ENCODE measurements around the gene OLIG3. TPM values are rescaled to one million over a fixed set of nuclear protein-coding genes. Genes with fewer than 3 reads are reported as not detected.

Gene OLIG3
- total RNA-seq: not detected in 2 replicates

DNA sequence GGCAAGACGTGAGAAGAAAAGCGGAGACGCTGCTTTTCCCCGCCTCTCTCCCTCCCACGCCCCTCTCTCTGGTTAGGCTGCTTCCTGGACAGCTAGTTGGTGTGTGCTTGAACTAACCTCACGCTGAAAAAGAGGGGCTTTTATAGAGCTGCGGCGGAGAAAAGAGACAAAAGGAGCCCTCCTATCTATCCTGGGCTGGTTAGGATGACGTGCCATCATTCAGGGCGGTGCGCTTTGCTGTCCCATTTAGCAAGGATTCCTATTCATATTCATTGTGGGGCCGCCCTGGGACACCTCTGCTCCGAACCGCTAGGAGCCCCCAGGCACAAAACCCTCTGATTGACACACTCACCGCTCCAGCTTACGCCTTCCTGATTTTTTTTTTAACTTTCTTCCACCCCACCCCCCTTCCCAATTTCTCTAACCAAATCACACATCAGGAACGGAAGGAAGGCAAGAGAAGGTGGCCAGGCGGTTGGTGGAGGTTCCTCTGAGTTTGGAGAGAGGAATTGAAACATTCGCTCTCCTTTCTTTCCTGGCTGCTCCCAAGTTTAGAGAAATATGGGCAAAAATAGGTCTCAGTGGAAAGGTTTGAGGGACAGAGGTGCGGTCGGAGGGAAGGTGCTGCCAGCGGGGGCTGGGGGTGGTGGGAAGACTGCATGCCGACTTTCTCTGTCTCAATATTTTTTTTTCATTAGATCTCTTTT lies at the start of gene OLIG3:
Gene OLIG3, minus strand, starts transcription at position 114 of the 707 bp plus-strand sequence. CDS start 224 bp downstream, outside the sequence.
- DNase-seq (ENCODE audit: low read depth in 2 of 2): no peak

DNA sequence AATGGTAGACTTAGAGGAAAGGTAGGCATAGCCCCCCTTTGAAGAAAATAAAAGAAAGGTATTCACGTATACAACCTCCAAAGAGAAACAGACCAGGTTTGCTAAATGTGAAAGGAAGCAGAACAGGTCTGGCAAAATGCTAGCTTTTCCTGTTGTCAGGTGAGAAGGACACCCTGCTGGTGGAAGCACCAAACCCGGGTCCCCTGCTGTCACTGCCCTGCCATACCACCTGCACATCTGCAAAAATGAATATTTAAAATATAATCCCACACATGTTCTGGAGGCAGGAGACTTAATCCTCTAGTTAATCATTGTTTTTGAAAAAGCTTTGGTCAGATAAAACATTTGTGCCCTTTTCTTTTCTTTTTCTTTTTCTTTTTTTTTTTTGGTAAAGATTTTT lies 48.9 kb upstream of the OLIG3 start:
- no peak for DNase-seq (ENCODE audit: low read depth in 2 of 2)

GRCh38 chr6:137542713-137543112 lies 48.5 kb upstream of the OLIG3 start:
- DNase-seq (ENCODE audit: low read depth in 2 of 2): no peak

DNA sequence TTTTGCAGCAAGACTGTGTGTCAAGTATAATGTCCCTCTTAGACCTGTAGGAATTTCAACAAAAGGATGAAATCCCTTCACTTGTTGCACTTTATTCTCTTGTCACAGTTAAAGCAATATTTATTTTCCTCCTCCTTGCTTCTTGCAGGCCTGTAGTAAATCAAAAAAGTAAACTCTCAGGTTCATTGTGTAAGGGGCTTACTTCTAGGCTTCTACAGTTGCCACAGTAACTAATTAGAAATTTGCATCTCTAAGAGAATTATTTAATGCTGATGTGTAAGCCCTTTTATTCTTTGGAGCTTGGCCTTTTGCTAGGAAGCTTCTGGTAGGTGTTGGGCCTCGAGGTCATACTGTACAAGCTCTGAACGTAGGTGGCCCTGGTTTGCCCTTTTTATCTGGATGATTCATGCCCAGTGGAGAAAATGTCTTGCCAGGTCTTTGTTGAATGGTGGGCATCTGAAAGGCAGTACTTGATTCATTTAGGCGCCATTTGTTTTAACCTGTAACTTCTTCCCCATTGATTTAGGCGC lies 47.4 kb upstream of the OLIG3 start:
- no peak for DNase-seq (ENCODE audit: low read depth in 2 of 2)

DNA sequence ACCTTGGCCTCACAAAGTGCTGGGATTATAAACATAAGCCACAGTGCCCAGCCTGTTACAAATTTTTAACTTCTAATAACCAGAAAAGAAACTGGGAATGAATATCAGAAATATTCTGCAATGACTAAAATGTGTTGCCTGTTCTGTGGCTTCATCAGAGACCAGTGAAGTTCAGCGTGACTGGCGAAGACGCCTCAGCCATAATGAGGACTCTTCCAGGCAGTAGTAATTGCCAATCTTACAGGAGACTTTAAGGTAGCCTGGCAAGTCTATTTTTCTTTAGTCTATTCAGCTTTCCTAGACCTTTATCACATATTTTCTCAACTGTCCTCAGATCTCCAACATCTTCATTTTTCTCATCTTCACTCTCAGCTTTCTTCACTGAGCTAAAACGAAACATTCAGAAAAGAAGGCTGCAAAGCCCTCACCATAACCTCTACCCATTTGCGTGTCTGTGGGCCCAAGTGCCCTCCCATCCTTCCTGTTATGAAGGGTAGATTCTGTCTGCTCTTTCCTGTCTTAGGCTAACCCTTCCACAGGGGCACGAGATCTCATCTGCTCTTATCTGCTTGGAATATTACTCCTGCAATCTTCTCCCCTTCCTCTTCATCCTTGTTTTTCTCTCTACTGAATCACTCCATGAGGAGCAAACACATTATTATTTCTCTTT lies 42.0 kb upstream of the OLIG3 start:
- DNase-seq (ENCODE audit: low read depth in 2 of 2): no peak

GRCh38 chr6:137531376-137532092 lies 37.3 kb upstream of the OLIG3 start:
- no peak for DNase-seq (ENCODE audit: low read depth in 2 of 2)

DNA sequence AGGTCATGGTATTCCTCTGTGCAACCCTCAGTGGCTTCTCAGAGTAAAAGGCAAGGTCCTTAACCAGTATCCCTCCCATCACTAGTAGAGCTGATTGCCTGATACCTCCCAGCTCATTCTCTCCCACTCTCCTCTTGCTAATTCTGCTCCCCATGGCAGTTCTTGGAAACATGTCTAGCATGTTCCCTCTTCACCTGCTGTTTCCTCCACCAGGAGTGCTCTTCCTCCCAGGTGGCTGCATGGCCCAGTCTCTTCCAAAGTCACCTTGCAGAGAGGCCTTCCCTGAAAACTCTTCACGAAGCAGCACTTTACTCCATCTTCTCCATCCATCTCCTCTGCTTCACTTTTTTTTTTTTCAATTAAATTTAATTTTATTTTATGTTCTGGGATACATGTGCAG lies 36.2 kb upstream of the OLIG3 start:
- no peak for DNase-seq (ENCODE audit: low read depth in 2 of 2)

DNA sequence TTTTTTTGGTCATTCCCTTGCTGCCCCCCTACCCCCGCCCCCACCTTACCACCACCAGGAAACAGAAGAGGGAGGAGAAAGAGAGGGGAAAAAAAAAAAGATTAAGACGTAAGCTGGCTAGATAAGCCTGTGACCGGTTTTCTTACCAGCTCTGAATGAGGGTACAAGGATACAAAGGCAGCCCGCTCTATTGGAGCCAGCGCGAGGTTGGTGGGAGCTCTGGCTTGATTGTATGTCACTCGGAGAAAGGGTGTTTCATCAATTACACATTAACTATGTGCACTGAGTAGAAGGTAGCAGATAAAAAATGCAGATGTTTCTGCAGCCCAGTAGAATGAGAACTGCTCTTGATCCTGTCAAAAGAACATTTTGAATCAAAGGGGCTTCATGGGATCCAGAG lies 28.6 kb upstream of the OLIG3 start:
- DNase-seq (ENCODE audit: low read depth in 2 of 2): no peak

DNA sequence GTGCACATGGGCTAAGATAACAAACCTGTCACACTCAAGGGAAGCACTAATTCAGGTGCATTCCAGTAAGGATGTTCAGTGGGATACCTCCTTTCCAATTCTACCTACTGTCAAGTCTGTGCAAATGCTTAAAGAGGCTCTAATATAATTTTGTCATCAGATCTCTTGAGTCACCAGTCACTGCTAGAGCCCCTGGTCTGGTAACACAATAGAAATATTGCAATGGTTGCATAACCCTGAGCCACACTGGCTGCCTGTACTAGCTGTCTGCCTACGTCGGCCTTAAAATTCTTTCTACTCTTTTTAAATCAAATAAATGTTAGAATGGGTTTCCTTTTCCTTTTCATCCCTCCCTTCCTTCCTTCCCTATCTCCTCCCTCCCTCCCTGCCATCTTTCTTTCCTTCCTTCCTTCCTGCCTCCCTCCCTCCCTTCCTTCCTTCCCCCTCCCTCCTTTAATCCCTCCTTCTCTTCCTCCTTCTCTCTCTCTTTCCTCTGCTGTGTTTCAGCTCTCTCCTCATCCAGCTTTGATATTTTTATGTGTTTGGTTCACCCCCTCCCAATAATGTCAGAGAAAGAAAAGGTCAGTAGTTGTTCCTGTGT lies 28.1 kb upstream of the OLIG3 start:
- no peak for DNase-seq (ENCODE audit: low read depth in 2 of 2)

DNA sequence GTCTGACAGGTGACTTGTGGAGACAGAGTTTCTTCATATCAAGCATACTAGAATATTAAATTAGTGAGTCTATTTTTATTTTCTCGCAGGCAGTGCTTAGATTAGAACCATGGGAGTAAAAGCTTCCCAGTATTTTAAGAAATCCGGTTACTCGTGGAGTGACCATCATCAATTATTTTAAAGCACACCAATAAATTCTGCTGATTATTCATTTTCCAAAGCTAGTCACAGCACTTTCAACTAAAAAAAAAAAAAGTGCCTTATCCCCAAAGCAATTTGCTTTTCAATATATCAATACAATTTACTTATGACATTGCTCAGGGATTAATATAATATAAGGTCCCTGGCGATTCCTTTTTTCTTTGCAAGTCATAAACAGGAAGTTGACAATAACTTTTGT lies 26.3 kb upstream of the OLIG3 start:
- no peak for DNase-seq (ENCODE audit: low read depth in 2 of 2)

GRCh38 chr6:137519629-137520176 lies 25.5 kb upstream of the OLIG3 start:
- DNase-seq (ENCODE audit: low read depth in 2 of 2): no peak

DNA sequence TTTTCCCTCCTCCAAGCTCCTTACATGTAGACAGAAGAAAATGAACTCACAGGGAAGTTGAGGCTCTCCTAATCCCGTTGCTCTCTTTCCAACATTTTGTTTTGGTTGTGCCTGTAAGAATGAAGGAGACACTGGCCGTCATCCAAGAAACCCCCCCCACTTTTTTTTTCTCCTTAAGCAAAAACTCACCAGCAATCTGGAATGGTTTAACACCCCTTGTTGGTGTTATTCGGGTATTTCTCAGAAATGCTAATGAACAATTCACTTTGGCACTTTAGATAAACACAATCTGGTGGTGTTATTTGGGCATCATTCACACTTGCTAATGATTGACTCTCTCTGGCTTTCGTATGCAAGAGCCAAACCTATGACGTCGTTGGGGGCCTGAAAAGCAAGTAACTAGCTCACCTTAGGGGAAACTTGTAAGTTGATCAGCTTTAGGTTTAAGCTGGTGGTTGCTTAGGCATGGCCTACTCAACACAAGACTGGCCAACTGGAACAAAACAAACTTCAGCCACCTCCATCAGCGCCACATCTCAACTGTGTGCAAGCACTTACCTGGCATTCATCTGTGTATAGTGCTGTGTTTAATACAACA lies 24.3 kb upstream of the OLIG3 start:
- no peak for DNase-seq (ENCODE audit: low read depth in 2 of 2)

- no peak for DNase-seq (ENCODE audit: low read depth in 2 of 2)
Observed at GRCh38 chr6:137514418-137514817, 20.2 kb upstream of the OLIG3 start.

DNA sequence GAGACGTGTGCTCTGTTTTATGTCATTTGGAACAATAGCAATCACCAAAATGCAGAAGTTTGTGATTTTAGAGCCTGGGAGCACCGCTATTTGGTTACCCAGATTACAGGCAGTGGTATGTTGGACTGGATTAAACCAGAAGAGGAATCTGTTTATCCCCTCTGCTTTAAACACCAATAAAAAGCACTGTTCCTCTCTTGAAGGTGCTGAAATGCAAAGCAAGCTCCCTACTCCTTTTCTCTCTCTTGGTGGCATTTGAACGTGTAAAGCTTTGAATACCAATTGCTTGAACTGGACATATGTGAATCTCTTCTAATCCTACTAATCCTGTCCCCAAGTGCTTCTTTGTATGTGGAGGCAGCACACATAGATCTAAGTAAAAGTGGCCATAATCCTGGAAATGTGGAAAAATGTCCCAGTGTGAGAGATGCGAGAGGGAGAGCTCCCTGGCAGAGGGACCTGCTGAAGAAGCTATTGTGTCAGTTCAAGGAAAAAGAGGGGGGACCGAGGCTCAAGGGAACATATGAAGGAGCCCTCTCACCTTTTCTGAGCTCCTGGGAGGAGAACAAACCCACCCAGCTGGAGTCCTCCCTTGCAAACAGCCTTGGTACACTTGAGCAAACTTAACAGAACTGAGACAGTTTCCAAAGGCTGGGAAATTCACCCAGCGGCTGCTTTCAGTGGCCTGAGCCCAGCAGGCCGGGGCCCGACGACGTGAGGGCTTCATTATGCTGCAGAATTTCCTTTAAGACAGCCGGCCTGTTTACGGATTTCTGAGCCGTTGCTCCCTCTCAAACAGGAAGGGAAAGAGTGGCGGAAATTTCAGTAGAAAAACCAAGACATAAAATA lies 18.8 kb upstream of the OLIG3 start:
- DNase-seq (ENCODE audit: low read depth in 2 of 2): no peak

GRCh38 chr6:137510923-137511322 lies 16.7 kb upstream of the OLIG3 start:
- no peak for DNase-seq (ENCODE audit: low read depth in 2 of 2)

DNA sequence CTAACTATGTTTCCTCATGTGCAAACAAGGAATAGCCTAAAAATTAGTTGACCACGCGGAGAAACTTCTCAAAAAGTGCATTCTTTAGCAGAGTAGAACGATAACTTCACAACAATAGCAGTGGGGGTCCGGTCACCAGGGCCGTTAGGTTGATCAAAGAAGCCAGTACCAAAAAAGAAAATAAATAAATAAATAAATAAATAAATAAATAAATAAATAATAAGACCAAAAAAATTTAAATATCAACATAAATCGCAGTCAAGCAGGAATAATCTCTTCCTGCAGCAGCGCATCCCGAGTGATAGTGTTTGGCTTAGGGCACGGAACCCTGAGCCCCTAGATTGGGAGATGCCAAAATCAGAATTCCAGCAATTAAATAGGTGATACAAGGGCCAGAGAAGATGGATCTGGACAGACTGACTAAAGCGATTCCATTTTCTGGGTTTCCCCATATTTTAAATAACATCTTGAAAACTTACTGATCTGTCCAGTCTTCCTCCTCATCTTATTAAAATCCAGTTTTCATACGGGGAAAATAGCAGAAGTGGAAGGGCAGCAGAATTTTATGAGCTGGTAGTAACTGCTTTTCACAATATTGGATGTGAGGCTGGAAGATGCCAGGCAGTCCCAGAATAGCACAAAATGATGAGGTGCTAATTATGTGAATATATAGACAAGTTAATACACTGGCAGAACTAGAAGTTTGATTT lies 4.4 kb upstream of the OLIG3 start:
- no peak for DNase-seq (ENCODE audit: low read depth in 2 of 2)

- DNase-seq (ENCODE audit: low read depth in 2 of 2): no peak
Observed at GRCh38 chr6:137497721-137498463, 3.7 kb upstream of the OLIG3 start.

GRCh38 chr6:137496909-137497720 lies 2.9 kb upstream of the OLIG3 start:
- DNase-seq (ENCODE audit: low read depth in 2 of 2): no peak

All from lung microvascular endothelial cell (primary cell).